Measurements from ENCODE around the gene TNFSF11.

DNA sequence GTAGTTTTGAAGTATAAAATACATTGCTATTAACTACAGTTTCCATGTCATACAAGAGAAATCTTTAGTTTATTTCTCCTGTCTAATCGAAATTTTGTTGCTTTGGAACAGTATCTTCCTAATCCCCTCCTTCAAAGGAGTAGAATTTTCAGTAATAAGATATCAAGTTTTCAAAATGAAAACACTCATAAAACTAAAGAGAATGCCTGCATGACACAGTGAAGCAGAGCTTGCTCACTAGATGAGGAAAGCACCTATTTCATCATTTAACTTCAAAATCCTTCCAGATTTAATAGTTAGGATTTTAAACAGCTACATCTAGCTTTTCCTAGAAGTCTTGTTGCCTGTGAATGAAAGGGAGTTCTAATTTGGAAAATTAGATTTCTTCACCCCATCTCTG is 80.8 kb downstream of the TNFSF11 start:
- TF ChIP-seq, protein P1, sequence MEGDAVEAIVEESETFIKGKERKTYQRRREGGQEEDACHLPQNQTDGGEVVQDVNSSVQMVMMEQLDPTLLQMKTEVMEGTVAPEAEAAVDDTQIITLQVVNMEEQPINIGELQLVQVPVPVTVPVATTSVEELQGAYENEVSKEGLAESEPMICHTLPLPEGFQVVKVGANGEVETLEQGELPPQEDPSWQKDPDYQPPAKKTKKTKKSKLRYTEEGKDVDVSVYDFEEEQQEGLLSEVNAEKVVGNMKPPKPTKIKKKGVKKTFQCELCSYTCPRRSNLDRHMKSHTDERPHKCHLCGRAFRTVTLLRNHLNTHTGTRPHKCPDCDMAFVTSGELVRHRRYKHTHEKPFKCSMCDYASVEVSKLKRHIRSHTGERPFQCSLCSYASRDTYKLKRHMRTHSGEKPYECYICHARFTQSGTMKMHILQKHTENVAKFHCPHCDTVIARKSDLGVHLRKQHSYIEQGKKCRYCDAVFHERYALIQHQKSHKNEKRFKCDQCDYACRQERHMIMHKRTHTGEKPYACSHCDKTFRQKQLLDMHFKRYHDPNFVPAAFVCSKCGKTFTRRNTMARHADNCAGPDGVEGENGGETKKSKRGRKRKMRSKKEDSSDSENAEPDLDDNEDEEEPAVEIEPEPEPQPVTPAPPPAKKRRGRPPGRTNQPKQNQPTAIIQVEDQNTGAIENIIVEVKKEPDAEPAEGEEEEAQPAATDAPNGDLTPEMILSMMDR (conservative IDR thresholded peaks at IDR 0.05 in 1 of 2, IDR thresholded peaks at IDR 0.05 in 1 of 2; ENCODE audit: low read depth in 1 of 2, low read length in 2 of 2) = no peak
- no peak for TF ChIP-seq EZH2 (IDR thresholded peaks at IDR 0.05; ENCODE audit: low read length, missing control alignments)
